HL-60 (cell line): ENCODE results near the gene ELMO1.
A peak's percentile ranks its signal among the peaks of the same experiment; 100 is the strongest.

Experiments used
- DNase-seq, 2 experiments: peaks; one replicate each; pipeline ENCODE4 v3.0.0-alpha.2; 2010 to 2020; ENCODE audit warnings: low read depth in 1 of 2, low spot score in 1 of 2
- H3K27ac ChIP-seq: fragments of 250-450 bp; sonication (Bioruptor Pico); replicated peaks from 2 replicates; pipeline ENCODE4 v1.5.1; 2020; ENCODE audit warnings: mild to moderate bottlenecking, moderate library complexity
- H3K27me3 ChIP-seq: fragments of 250-450 bp; sonication (Bioruptor Pico); 2 replicates; pipeline ENCODE4 v1.5.1; 2021; ENCODE audit warnings: mild to moderate bottlenecking, moderate library complexity; ENCODE audit not compliant: insufficient read depth, poor library complexity, severe bottlenecking
- H3K4me3 ChIP-seq: replicated peaks from 2 replicates; pipeline ENCODE4 v1.5.1; 2011; ENCODE audit warnings: mild to moderate bottlenecking, control low read depth, low read length; ENCODE audit not compliant: insufficient read depth
- GABPA ChIP-seq: IDR thresholded peaks from 2 replicates; pipeline ENCODE4 v1.6.1; 2012; ENCODE audit warnings: low read depth
- POLR2AphosphoS5 ChIP-seq: IDR thresholded peaks from 2 replicates; pipeline ENCODE4 v1.6.1; 2012; ENCODE audit warnings: low read depth
- SPI1 ChIP-seq: IDR thresholded peaks from 2 replicates; pipeline ENCODE4 v1.6.1; 2012; ENCODE audit warnings: low read depth, mild to moderate bottlenecking, borderline replicate concordance
- TF ChIP-seq, protein P1 (sequence below): IDR thresholded peaks from one replicate; pipeline ENCODE4 v1.5.1; 2011; ENCODE audit warnings: low read length, control low read depth, inconsistent platforms; ENCODE audit not compliant: insufficient read depth
- TF ChIP-seq, protein P2 (sequence below): IDR thresholded peaks from 2 replicates; pipeline ENCODE4 v1.6.1; 2012; ENCODE audit warnings: low read depth; ENCODE audit not compliant: insufficient replicate concordance

The ELMO1 gene

GRCh38 chr7:37420946-37421695 lies 27.5 kb downstream of the ELMO1 start:
- H3K27me3 ChIP-seq = no peaks in the 10 kb centered on the region
- H3K4me3 ChIP-seq = no peak overlapping the region
- peak in 1 of 2 experiments; percentile 54 for DNase-seq

DNA sequence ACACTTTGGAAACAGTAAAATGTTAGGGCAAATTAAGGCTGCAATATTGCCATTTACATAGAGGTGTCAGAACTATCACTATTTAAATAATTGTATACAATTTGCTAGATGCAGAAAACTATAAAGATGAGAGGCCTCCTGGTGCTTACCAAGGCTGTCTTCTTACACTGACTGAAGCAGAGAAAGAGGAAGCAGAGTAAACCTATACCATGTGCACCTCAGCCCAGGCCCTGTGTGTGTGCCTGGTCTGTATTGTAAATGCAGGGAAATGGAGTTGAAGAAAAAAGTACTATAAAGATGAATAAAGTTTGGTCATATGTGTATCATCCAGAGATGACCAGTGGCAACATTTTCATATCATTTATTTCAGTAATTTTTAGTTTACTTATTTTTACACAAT lies 29.2 kb downstream of the ELMO1 start:
- no peak overlapping the region for H3K27ac ChIP-seq
- no peaks in the 10 kb centered on the region for H3K27me3 ChIP-seq
- DNase-seq = peak in 1 of 2 experiments; percentile 58
- TF ChIP-seq SPI1 = peak; percentile 62; the same call in 1 of the 2 replicates
- no peak for TF ChIP-seq POLR2AphosphoS5
- H3K4me3 ChIP-seq = no peak overlapping the region

More at GRCh38 chr7:37420946-37421695, 27.5 kb downstream of the ELMO1 start:
- TF ChIP-seq, protein P1, sequence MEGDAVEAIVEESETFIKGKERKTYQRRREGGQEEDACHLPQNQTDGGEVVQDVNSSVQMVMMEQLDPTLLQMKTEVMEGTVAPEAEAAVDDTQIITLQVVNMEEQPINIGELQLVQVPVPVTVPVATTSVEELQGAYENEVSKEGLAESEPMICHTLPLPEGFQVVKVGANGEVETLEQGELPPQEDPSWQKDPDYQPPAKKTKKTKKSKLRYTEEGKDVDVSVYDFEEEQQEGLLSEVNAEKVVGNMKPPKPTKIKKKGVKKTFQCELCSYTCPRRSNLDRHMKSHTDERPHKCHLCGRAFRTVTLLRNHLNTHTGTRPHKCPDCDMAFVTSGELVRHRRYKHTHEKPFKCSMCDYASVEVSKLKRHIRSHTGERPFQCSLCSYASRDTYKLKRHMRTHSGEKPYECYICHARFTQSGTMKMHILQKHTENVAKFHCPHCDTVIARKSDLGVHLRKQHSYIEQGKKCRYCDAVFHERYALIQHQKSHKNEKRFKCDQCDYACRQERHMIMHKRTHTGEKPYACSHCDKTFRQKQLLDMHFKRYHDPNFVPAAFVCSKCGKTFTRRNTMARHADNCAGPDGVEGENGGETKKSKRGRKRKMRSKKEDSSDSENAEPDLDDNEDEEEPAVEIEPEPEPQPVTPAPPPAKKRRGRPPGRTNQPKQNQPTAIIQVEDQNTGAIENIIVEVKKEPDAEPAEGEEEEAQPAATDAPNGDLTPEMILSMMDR = no peak
- TF ChIP-seq GABPA = no peak
- no peak for TF ChIP-seq POLR2AphosphoS5
- TF ChIP-seq, protein P2, sequence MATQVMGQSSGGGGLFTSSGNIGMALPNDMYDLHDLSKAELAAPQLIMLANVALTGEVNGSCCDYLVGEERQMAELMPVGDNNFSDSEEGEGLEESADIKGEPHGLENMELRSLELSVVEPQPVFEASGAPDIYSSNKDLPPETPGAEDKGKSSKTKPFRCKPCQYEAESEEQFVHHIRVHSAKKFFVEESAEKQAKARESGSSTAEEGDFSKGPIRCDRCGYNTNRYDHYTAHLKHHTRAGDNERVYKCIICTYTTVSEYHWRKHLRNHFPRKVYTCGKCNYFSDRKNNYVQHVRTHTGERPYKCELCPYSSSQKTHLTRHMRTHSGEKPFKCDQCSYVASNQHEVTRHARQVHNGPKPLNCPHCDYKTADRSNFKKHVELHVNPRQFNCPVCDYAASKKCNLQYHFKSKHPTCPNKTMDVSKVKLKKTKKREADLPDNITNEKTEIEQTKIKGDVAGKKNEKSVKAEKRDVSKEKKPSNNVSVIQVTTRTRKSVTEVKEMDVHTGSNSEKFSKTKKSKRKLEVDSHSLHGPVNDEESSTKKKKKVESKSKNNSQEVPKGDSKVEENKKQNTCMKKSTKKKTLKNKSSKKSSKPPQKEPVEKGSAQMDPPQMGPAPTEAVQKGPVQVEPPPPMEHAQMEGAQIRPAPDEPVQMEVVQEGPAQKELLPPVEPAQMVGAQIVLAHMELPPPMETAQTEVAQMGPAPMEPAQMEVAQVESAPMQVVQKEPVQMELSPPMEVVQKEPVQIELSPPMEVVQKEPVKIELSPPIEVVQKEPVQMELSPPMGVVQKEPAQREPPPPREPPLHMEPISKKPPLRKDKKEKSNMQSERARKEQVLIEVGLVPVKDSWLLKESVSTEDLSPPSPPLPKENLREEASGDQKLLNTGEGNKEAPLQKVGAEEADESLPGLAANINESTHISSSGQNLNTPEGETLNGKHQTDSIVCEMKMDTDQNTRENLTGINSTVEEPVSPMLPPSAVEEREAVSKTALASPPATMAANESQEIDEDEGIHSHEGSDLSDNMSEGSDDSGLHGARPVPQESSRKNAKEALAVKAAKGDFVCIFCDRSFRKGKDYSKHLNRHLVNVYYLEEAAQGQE = no peak
- no peak for TF ChIP-seq SPI1
- peak overlapping the region; percentile 22 for H3K27ac ChIP-seq

- DNase-seq = no peak
- Histone ChIP-seq H3K27ac (no peak overlapping the region), H3K27me3 (no peaks in the 10 kb centered on the region), H3K4me3 (no peak overlapping the region)
- TF ChIP-seq, protein P2 = no peak
- TF ChIP-seq, protein P1 = no peak
- TF ChIP-seq POLR2AphosphoS5 (no peak), GABPA (no peak), SPI1 (no peak)
These were observed 30.3 kb downstream of the ELMO1 start for GRCh38 chr7:37418381-37418780.

DNA sequence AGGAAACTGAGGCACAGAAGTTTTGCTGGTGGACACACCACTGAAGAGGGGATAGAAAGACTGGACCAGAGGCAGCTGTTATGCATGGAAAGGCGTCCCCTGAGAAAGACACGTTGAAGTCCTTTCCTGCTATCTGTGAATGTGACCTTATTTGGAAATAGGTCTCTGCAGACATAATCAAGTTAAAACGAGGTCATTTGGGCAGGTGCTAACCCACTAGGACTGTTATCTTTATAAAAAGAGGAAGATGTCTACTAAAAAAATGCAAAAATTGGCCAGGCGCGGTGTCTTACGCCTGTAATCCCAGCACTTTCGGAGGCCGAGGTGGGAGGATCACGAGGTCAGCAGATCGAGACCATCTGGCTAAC lies 31.6 kb downstream of the ELMO1 start:
- no peak overlapping the region for H3K4me3 ChIP-seq
- H3K27me3 ChIP-seq = no peaks in the 10 kb centered on the region
- TF ChIP-seq GABPA (no peak), SPI1 (no peak), POLR2AphosphoS5 (no peak)
- TF ChIP-seq, protein P2 = no peak
- TF ChIP-seq, protein P1 = no peak
- H3K27ac ChIP-seq = no peak overlapping the region
- peak in 1 of 2 experiments; percentile 33 for DNase-seq
